Upper lobe of left lung (tissue), 4 donors: ENCODE measurements around the gene C10orf71.

Experiments
- POLR2A ChIP-seq, 4 donors: fragments of 450-650 bp; IDR thresholded peaks; one replicate each; pipeline ENCODE4 v1.5.1; 2016 to 2017; ENCODE audit warnings: antibody characterized with exemption in 4 of 4, mild to moderate bottlenecking in 2 of 4
- POLR2AphosphoS5 ChIP-seq, 2 donors: sonication (generic); formaldehyde crosslinking; IDR thresholded peaks; one replicate each; pipeline ENCODE4 v1.5.1; 2017; ENCODE audit warnings: antibody characterized with exemption in 2 of 2
- TF ChIP-seq, protein P1 (sequence below), 6 experiments: fragments of 450-650 bp in 4 of 6; fragments of 200-600 bp in 2 of 6; sonication (generic) in 2 of 6; IDR thresholded peaks; one replicate each; pipeline ENCODE4 v1.5.1; 2016 to 2019; ENCODE audit warnings: antibody characterized with exemption in 6 of 6

DNA sequence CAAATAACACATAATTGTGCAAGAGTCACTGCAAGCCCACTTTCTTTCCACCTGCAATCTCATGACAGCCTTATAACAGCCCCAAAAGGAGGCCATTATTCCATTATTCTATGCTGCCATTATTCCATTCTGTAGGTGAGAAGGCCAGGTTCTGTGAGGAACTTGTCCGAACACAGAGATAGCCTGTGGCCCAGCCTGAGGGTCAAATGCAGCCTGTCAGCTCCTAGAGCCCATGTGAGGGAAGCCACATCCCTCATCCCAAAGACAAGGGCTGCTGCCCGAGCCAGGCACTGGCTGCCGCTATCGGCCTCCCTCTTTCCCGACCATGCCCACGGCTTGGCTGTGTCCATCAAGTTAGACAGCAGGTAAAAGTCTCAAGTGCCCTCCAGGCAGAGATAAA, 24.1 kb upstream of the C10orf71 start:
- TF ChIP-seq, protein P1, sequence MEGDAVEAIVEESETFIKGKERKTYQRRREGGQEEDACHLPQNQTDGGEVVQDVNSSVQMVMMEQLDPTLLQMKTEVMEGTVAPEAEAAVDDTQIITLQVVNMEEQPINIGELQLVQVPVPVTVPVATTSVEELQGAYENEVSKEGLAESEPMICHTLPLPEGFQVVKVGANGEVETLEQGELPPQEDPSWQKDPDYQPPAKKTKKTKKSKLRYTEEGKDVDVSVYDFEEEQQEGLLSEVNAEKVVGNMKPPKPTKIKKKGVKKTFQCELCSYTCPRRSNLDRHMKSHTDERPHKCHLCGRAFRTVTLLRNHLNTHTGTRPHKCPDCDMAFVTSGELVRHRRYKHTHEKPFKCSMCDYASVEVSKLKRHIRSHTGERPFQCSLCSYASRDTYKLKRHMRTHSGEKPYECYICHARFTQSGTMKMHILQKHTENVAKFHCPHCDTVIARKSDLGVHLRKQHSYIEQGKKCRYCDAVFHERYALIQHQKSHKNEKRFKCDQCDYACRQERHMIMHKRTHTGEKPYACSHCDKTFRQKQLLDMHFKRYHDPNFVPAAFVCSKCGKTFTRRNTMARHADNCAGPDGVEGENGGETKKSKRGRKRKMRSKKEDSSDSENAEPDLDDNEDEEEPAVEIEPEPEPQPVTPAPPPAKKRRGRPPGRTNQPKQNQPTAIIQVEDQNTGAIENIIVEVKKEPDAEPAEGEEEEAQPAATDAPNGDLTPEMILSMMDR (IDR thresholded peaks at IDR 0.05): no peak
- no peak for TF ChIP-seq POLR2A (IDR thresholded peaks at IDR 0.05)
- TF ChIP-seq POLR2AphosphoS5 (IDR thresholded peaks at IDR 0.05): no peak
